Measurements from ENCODE around the gene CD4. TPM values are rescaled to one million over a fixed set of nuclear protein-coding genes. Genes with fewer than 3 reads are reported as not detected.

Gene CD4
- total RNA-seq, 1 donor from 2014 or later, result 2.6 TPM

- no peaks in the 10 kb centered on the region for H3K27me3 ChIP-seq
- H3K4me3 ChIP-seq, result peak overlapping the region; percentile 65 to 79
- DNase-seq (ENCODE audit: low spot score in 2 of 2), result peak in 1 of 2 donors; percentile 86
- H3K9me3 ChIP-seq, result no peaks in the 10 kb centered on the region
- peaks cover 23 to 33% of the 10 kb centered on the region in 2 donors for H3K36me3 ChIP-seq
- intact Hi-C loops (cut with DNase I), result loop anchor here (1.0 to 5.0 kb wide), 6 partner anchors 14 to 246 kb away; partner anchors contain the start of genes CHD4, ING4, TPI1 and ZNF384
- peaks cover 4 to 18% of the 10 kb centered on the region in 2 donors for H3K4me1 ChIP-seq
- TF ChIP-seq CTCF (IDR thresholded peaks at IDR 0.05), result no peak
- peak overlapping the region; percentile 87 to 94 for H3K27ac ChIP-seq
Observed at GRCh38 chr12:6852651-6853354, 63.5 kb downstream of the CD4 start.

GRCh38 chr12:6853626-6854025 lies 64.3 kb downstream of the CD4 start:
- Histone ChIP-seq H3K9me3 (no peaks in the 10 kb centered on the region), H3K4me1 (peaks cover 4 to 18% of the 10 kb centered on the region in 2 donors), H3K27me3 (no peaks in the 10 kb centered on the region), H3K4me3 (peak overlapping the region; percentile 65 to 79), H3K36me3 (peaks cover 32 to 36% of the 10 kb centered on the region in 2 donors), H3K27ac (peak overlapping the region; percentile 87 to 94)
- no peak for DNase-seq (ENCODE audit: low spot score in 2 of 2)
- intact Hi-C loops (cut with DNase I), result loop anchor here (2.0 to 5.0 kb wide), 2 partner anchors 13 to 246 kb away; partner anchors contain the start of genes CHD4 and TPI1
- no peak for TF ChIP-seq CTCF (IDR thresholded peaks at IDR 0.05)

GRCh38 chr12:6854036-6854435 lies 64.7 kb downstream of the CD4 start:
- peaks cover 36 to 38% of the 10 kb centered on the region in 2 donors for H3K36me3 ChIP-seq
- peaks cover 4 to 18% of the 10 kb centered on the region in 2 donors for H3K4me1 ChIP-seq
- TF ChIP-seq CTCF (IDR thresholded peaks at IDR 0.05), result no peak
- H3K27ac ChIP-seq, result peak overlapping the region; percentile 87 to 94
- no peaks in the 10 kb centered on the region for H3K9me3 ChIP-seq
- intact Hi-C loops (cut with DNase I), result loop anchor here (5.0 kb wide), 1 partner anchor 247 kb away; the partner anchor contains the start of gene CHD4
- no peak for DNase-seq (ENCODE audit: low spot score in 2 of 2)
- H3K27me3 ChIP-seq, result no peaks in the 10 kb centered on the region
- no peak overlapping the region for H3K4me3 ChIP-seq

GRCh38 chr12:6855322-6855721 lies 66.0 kb downstream of the CD4 start:
- no peak for TF ChIP-seq CTCF (IDR thresholded peaks at IDR 0.05)
- H3K4me1 ChIP-seq, result peaks cover 4 to 18% of the 10 kb centered on the region in 2 donors
- H3K27me3 ChIP-seq, result no peaks in the 10 kb centered on the region
- intact Hi-C loops (cut with DNase I), result no loop called here
- H3K9me3 ChIP-seq, result no peaks in the 10 kb centered on the region
- peaks cover 48 to 51% of the 10 kb centered on the region in 2 donors for H3K36me3 ChIP-seq
- peak overlapping the region; percentile 60 to 87 for H3K27ac ChIP-seq
- H3K4me3 ChIP-seq, result no peak overlapping the region
- no peak for DNase-seq (ENCODE audit: low spot score in 2 of 2)

- Histone ChIP-seq H3K36me3 (peaks cover 81 to 86% of the 10 kb centered on the region in 2 donors), H3K9me3 (no peaks in the 10 kb centered on the region), H3K27ac (no peak overlapping the region), H3K4me1 (peaks cover 0 to 7% of the 10 kb centered on the region in 2 donors), H3K27me3 (no peaks in the 10 kb centered on the region), H3K4me3 (no peak overlapping the region)
- intact Hi-C loops (cut with DNase I), result no loop called here
- no peak for DNase-seq (ENCODE audit: low spot score in 2 of 2)
- TF ChIP-seq CTCF (IDR thresholded peaks at IDR 0.05), result no peak
Observed at GRCh38 chr12:6858799-6859198, 69.5 kb downstream of the CD4 start.
